IMR-90 (cell line): ENCODE data around the gene HTT. TPM values are rescaled to one million over a fixed set of nuclear protein-coding genes. Genes with fewer than 3 reads are reported as not detected.

ENCODE experiments used
- ATAC-seq: fragments of 200-7000 bp; cut with Tn5 transposase; 2 replicates; pipeline ENCODE4 v1.9.1; 2020; ENCODE audit warnings: low read depth, mild to moderate bottlenecking, moderate library complexity
- BruUV-seq: library from RNA; stranded (reverse); fragments of 400-500 nt; replicated peaks from 2 replicates; lab custom pipeline; 2021; lab: Mats Ljungman, UMichigan
- CTCF ChIA-PET: fragments of 300-600 bp; formaldehyde crosslinking; extraction: SDS; loops from one replicate; lab custom pipeline; 2021; ENCODE audit warnings: antibody characterized with exemption; lab: Yijun Ruan, JAX
- POLR2A ChIA-PET: fragments of 300-600 bp; sonication (Branson Sonifier 250); formaldehyde crosslinking; loops from one replicate; lab custom pipeline; 2022; ENCODE audit warnings: antibody characterized with exemption; ENCODE audit not compliant: unreplicated experiment; lab: Charles Lee
- DNase-seq: peaks from one replicate; pipeline ENCODE4 v3.0.0; 2013
- H2AFZ ChIP-seq: replicated peaks from 2 replicates; pipeline ENCODE3; 2013; ENCODE audit warnings: low read length, mild to moderate bottlenecking; ENCODE audit not compliant: poor library complexity
- H2AK5ac ChIP-seq: 2 replicates; pipeline ENCODE4 v1.6.1; 2013; ENCODE audit warnings: low read depth, low read length, inconsistent platforms
- H2AK9ac ChIP-seq: replicated peaks from 2 replicates; pipeline ENCODE3; 2013; ENCODE audit warnings: mild to moderate bottlenecking, low read depth, low read length, moderate library complexity; ENCODE audit not compliant: poor library complexity
- H2BK120ac ChIP-seq: 2 replicates; pipeline ENCODE4 v1.6.1; 2013; ENCODE audit warnings: low read depth, low read length, inconsistent platforms
- H2BK15ac ChIP-seq: 3 replicates; pipeline ENCODE4 v1.6.1; 2013; ENCODE audit warnings: low read depth, low read length, inconsistent platforms
- H2BK20ac ChIP-seq: 2 replicates; pipeline ENCODE4 v1.6.1; 2013; ENCODE audit warnings: low read depth, mild to moderate bottlenecking, inconsistent platforms, low read length, moderate library complexity
- H2BK5ac ChIP-seq: 2 replicates; pipeline ENCODE4 v1.6.1; 2013; ENCODE audit warnings: mild to moderate bottlenecking, low read depth, low read length, inconsistent platforms; ENCODE audit not compliant: poor library complexity, severe bottlenecking
- H3K14ac ChIP-seq: replicated peaks from 2 replicates; pipeline ENCODE4 v1.6.1; 2013; ENCODE audit warnings: low read depth, low read length, inconsistent platforms
- H3K18ac ChIP-seq: 2 replicates; pipeline ENCODE4 v1.6.1; 2013; ENCODE audit warnings: low read depth, low read length, control low read depth
- H3K23ac ChIP-seq: 2 replicates; pipeline ENCODE4 v1.6.1; 2013; ENCODE audit warnings: low read depth, low read length, inconsistent platforms
- H3K27ac ChIP-seq: 2 replicates; pipeline ENCODE4 v1.5.1; 2013; ENCODE audit warnings: mild to moderate bottlenecking, control low read depth, low read length; ENCODE audit not compliant: insufficient read depth
- H3K27me3 ChIP-seq: 2 replicates; pipeline ENCODE4 v1.6.1; 2013; ENCODE audit warnings: low read length; ENCODE audit not compliant: control insufficient read depth, insufficient read depth
- H3K36me3 ChIP-seq: 2 replicates; pipeline ENCODE4 v1.6.1; 2013; ENCODE audit warnings: low read length, mixed read lengths; ENCODE audit not compliant: control insufficient read depth, insufficient read depth
- H3K4ac ChIP-seq: 2 replicates; pipeline ENCODE4 v1.6.1; 2013; ENCODE audit warnings: low read depth, low read length, inconsistent platforms
- H3K4me1 ChIP-seq: 2 replicates; pipeline ENCODE4 v1.6.1; 2013; ENCODE audit warnings: low read length, mixed read lengths; ENCODE audit not compliant: control insufficient read depth, insufficient read depth
- H3K4me2 ChIP-seq: 2 replicates; pipeline ENCODE4 v1.6.1; 2013; ENCODE audit warnings: low read depth, mild to moderate bottlenecking, control low read depth, low read length, moderate library complexity
- H3K4me3 ChIP-seq: 2 replicates; pipeline ENCODE4 v1.5.1; 2013; ENCODE audit warnings: low read depth, mild to moderate bottlenecking, control low read depth, low read length, moderate library complexity; ENCODE audit not compliant: insufficient read depth
- H3K56ac ChIP-seq: 2 replicates; pipeline ENCODE4 v1.6.1; 2013; ENCODE audit warnings: low read length, inconsistent platforms; ENCODE audit not compliant: insufficient read depth; ENCODE audit errors: extremely low read depth
- H3K79me1 ChIP-seq, 2 experiments: 2 replicates each; pipeline ENCODE4 v1.6.1; 2013; ENCODE audit warnings: low read length in 2 of 2, inconsistent platforms in 1 of 2, low read depth in 1 of 2
- H3K9ac ChIP-seq: 2 replicates; pipeline ENCODE4 v1.6.1; 2013; ENCODE audit warnings: low read depth, low read length, control low read depth
- H3K9me1 ChIP-seq: 2 replicates; pipeline ENCODE4 v1.6.1; 2013; ENCODE audit warnings: low read length, inconsistent platforms; ENCODE audit not compliant: insufficient read depth
- H3K9me3 ChIP-seq: 2 replicates; pipeline ENCODE4 v1.6.1; 2013; ENCODE audit warnings: low read length; ENCODE audit not compliant: control insufficient read depth, insufficient read depth
- H4K20me1 ChIP-seq: 2 replicates; pipeline ENCODE4 v1.6.1; 2013; ENCODE audit warnings: low read length, inconsistent platforms; ENCODE audit not compliant: insufficient read depth
- H4K5ac ChIP-seq: 2 replicates; pipeline ENCODE4 v1.6.1; 2013; ENCODE audit warnings: mild to moderate bottlenecking, low read depth, low read length, control low read depth
- H4K8ac ChIP-seq, 2 experiments: 2 replicates each; pipeline ENCODE4 v1.6.1; 2013; ENCODE audit warnings: low read depth in 2 of 2, low read length in 2 of 2, control low read depth in 1 of 2, inconsistent platforms in 1 of 2
- H4K91ac ChIP-seq: 2 replicates; pipeline ENCODE4 v1.6.1; 2013; ENCODE audit warnings: low read depth, low read length, inconsistent platforms; ENCODE audit not compliant: insufficient read depth
- CHD1 ChIP-seq: IDR thresholded peaks from 2 replicates; pipeline ENCODE4 v1.6.1; 2012; ENCODE audit warnings: low read depth, low read length, improper control_type of control experiment
- WGBS, 2 experiments: methylation state at CpG; one replicate each; pipeline versions ENCODE4 v1.1.5 to v1.1.7; 2013; ENCODE audit warnings: missing lambda C conversion rate in 2 of 2; ENCODE audit not compliant: insufficient read length in 1 of 2; ENCODE audit errors: extremely low coverage in 2 of 2; 5-methylcytosine and 5-hydroxymethylcytosine counted together
- dilution Hi-C: fragments of 300-500 bp; cut with HindIII; formaldehyde crosslinking; loops from one replicate; pipeline ENCODE4 v1.14.3; 2018; ENCODE audit warnings: low sequenced_read_pairs; ENCODE audit not compliant: unreplicated experiment
- in situ Hi-C: fragments of 300-500 bp; cut with MboI; formaldehyde crosslinking; loops from 3 replicates; pipeline ENCODE4 v1.14.3; 2019; ENCODE audit warnings: low sequenced_read_pairs, inconsistent platforms, mixed read lengths
- intact Hi-C: fragments of 100-400 bp; cut with micrococcal nuclease; formaldehyde crosslinking; loops from 2 replicates; pipeline ENCODE4 v1.10.0; 2022
- polyA plus RNA-seq, 3 experiments: library from polyadenylated mRNA; depleted of rRNA; stranded (reverse); fragments of >200 nt; gene quantifications; 2 replicates each; pipeline ENCODE4 v1.2.3, GENCODE V29; 2012; ENCODE audit warnings: low replicate concordance in 1 of 3
- total RNA-seq: library from RNA; depleted of rRNA; stranded (reverse); fragments of >200 nt; gene quantifications from 2 replicates; pipeline ENCODE4 v1.2.3, GENCODE V29; 2012

HTT gene
- total and polyA plus RNA-seq, 2 of the 4 experiments (the other 2 are of a cell fraction): 11.6 to 14.3 TPM

DNA sequence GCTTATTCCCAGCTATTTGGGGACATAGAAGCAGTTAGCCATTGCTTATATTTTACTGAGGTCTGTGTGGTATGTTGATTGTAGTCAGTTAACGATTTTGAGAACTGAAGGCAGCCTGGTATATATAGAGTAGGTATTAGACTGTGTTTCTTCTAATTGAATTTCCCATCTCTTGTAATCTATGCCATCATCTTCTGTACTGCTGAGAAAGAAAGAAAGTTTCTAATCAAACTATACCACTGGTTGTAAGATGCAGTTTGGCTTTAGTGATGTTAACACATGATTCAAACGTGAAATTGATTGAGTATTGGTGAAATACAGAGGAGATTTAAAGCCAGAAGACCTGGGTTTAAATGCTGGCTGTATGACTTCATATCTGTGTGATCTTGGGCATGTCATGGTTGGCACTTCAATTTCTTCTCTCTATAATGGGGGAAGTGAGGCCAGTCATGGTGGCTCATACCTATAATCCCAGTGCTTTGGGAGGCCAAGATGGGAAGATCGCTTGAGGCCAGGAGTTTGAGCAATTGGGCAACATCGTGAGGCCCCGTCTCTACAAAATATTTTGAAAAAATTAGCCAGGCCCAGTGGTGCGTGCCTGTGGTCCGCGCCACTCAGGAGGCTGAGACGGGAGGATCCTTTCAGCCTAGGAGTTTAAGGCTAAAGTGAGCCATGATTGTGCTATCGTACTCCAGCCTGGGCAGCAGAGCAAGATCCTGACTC lies 11.6 kb downstream of the HTT start:
- no peak overlapping the region for H2AK9ac ChIP-seq
- WGBS, 2 experiments: 100% methylated on average over 6 of the region's 10 CpGs; no CpG with 5 or more reads in 1 of the 2 experiments
- H3K27me3 ChIP-seq: no peaks in the 10 kb centered on the region
- in situ Hi-C loops (no loop called here), intact Hi-C loops (no loop called here), dilution Hi-C loops (no loop called here)
- no peaks in the 10 kb centered on the region for H3K4me1 ChIP-seq
- H4K20me1 ChIP-seq: peaks cover 30% of the 10 kb centered on the region
- H4K8ac ChIP-seq: no peak overlapping the region
- H2BK5ac ChIP-seq: no peak overlapping the region
- H3K14ac ChIP-seq: no peak overlapping the region
- ATAC-seq: no peak
- no peak overlapping the region for H2BK20ac ChIP-seq
- H3K4ac ChIP-seq: no peak overlapping the region
- H3K56ac ChIP-seq: no peak overlapping the region
- H3K36me3 ChIP-seq: peaks cover 6% of the 10 kb centered on the region
- DNase-seq: no peak
- peaks cover 10% of the 10 kb centered on the region for H3K9me1 ChIP-seq
- no peaks in the 10 kb centered on the region for H3K9me3 ChIP-seq
- no peak overlapping the region for H2AK5ac ChIP-seq
- H2AFZ ChIP-seq: no peak overlapping the region
- no TSS peak for BruUV-seq
- H4K5ac ChIP-seq: no peak overlapping the region
- H4K91ac ChIP-seq: no peak overlapping the region
- no peak overlapping the region for H3K9ac ChIP-seq
- ChIA-PET CTCF (no interaction called here), POLR2A (no interaction called here)
- H2BK120ac ChIP-seq: no peak overlapping the region
- no peak overlapping the region for H3K23ac ChIP-seq
- peaks cover 29 to 46% of the 10 kb centered on the region in 2 experiments for H3K79me1 ChIP-seq
- H2BK15ac ChIP-seq: no peak overlapping the region
- H3K18ac ChIP-seq: no peak overlapping the region
- no peak for TF ChIP-seq CHD1
- H3K4me3 ChIP-seq: no peak overlapping the region
- H3K4me2 ChIP-seq: no peak overlapping the region
- H3K27ac ChIP-seq: no peak overlapping the region
